ENCODE data around the gene MIOX.

The MIOX gene

DNA sequence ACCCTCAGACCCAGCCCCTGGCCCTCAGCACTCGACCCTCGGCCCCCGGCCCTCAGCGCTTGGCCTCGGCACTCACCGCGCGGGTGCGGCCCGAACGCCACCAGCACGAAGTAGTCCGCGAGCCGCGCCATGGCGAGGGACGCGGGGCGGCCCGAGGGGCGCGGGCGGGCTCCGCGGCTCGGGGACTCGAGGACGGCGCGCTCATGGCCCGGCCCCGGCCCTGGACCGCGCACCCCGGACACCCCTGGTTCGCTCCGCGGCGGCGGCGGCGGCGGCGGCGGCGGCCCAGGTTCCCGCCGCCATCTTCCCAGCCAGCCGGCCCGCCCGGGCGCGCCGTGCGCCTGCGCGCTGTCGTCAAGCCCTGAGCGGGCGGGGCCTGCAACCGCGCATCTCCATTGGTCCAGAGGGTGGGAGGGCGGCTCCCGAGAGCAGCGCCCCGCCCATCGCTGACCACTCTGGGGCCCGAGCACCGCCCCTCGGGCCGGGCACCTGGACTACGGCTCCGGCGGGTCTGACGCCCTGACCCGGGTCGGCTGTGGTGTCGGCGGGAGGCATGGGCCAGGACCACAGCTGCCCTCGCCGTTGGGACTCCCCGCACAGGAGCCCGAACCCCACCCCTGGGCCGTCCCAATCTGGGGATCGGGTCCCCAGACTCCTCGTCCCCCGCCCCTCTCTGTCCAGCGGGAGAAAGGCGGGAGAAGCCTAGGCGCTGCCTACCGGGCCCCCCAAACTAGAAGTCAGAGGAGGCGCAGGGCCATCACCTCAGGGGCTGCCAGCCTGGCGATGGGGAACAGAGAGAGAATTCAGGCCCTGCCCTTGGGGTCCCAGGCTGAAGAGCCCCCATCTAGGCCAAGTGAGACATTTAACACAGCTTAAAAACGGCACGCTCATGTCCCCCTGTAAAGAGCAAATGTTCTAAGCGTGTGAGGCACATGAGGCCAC lies 11.7 kb upstream of the MIOX start, which contains the start of gene SBF1:
SBF1 (minus strand) TSS at position 326 of the 942 bp plus-strand sequence; CDS start at position 131, 195 bp downstream.
- DNase-seq = peak; percentile 96

DNA sequence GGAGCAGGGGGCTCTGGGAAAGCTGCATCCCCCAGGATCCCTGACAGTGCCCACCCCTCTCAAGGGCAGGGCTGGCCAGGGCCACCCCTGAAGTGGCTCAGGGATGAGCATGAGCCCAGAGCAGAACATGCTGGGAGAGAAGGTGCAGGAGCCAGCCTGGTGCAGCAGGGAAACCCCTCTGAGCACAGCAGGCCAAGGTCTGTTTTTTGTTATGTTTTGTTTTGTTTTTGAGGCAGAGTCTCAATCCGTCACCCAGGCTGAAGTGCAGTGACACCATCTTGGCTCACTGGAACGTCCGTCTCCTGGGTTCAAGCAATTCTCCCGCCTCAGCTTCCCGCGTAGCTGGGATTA lies 11.0 kb upstream of the MIOX start:
- no peak for DNase-seq

DNA sequence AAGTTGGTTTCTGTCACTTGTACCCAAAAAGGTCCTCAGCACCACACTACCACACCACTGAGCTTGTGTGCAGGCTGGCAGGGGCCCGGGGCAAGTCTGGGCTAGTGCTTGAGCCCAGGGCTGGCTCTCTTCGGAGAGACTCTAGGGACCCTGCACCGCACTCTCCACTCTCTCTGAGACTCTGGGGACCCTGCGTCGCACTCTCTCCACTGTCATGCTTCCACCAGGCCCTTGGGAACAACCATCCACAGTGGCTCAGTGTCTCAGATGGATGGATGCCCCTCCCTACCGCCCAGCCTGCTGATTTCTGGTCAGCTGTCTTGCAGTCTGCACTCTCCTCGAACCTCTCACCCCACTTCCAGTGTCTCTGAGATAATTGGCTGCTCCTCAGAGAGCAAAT lies 9.8 kb upstream of the MIOX start:
- DNase-seq = peak; percentile 51

DNA sequence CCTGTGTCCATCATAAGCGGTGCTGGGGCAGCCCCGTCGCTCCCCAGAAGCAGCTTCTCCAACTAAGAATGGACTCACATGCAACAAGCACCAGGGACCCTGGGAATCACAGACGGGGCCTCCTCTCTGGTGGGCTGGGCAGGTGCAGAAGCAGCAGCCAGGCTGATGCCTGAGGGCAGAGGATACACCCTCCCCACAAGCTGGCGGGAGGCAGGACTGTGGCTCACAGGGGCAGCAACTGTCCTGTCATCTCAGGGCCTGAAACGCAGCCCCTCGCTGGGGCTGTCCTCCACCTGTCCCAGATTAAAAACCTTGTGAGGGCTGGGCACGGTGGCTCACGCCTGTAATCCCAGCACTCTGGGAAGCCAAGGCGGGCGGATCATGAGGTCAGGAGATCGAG lies 8.7 kb upstream of the MIOX start:
- no peak for DNase-seq

DNA sequence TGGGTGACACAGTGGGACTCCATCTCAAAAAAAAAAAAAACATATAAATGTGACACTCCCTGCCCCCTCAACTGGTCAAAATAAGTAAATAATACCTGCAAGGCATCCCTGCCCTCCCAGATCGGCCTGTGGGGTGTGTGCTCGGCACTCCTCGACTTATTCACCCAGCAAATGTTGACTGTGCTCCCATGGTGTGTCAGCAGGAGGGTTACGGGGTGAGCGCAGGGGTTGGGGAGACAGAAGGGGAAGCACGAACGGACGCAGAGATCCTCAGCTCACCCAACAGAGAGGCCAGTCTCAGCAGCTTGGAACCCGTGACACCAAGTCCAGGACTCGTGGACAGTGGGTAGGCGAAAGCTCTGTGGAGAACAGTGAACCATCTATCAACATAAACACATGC lies 6.9 kb upstream of the MIOX start:
- DNase-seq = no peak

DNA sequence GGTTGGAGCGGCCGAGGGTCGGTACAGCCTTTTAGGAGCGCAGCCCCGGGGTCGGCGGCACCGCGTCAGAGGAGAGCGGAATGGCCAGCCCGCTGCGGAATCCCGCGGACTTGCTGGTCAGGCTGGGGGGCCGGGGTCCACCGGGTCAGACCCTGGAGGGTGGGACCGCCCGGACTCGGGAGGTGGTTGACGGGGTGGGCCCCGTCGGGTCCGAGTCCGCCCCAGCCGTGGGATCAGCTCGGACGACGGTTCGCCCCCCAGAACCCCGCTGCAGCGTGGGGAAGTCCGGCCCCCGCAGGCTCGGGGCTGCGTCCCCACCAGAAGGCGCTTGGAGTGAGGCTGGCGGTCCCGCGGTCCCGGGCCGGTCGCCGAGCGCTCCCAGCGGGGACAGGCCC lies 5.6 kb upstream of the MIOX start:
- DNase-seq = no peak

DNA sequence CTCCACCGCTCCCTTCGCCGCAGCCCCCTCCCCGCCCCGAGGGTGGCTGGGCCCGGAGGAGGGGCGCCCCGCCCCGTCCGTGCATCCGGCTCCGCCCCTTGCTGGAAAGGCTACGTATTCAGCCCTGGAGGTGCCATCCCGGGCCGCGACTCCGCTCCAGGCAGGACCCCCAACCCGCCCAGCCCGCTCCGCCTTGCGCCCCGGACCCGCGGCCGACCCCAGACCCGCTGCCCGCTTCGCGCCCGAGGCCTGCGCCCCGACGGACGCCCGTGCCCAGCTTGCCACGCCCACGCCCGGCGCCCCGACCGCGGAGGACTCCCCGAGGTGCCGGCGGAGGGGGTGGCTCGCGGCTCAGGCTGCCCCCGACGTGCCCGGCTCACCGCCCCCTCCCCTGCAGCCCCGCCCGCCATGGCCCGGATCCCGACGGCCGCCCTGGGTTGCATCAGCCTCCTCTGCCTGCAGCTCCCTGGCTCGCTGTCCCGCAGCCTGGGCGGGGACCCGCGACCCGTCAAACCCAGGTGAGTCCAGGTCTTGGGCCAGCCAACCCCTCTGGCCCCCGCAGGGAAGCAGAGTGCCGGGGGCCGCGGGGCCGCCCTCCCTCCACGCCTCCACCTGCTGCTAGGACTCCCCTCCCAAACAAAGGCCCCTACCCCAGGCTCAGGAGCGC lies 5.1 kb upstream of the MIOX start, which contains the start of gene ADM2:
ADM2 (plus strand) TSS at position 104 of the 667 bp plus-strand sequence; CDS start at position 409, 305 bp downstream.
- peak; percentile 50 for DNase-seq

DNA sequence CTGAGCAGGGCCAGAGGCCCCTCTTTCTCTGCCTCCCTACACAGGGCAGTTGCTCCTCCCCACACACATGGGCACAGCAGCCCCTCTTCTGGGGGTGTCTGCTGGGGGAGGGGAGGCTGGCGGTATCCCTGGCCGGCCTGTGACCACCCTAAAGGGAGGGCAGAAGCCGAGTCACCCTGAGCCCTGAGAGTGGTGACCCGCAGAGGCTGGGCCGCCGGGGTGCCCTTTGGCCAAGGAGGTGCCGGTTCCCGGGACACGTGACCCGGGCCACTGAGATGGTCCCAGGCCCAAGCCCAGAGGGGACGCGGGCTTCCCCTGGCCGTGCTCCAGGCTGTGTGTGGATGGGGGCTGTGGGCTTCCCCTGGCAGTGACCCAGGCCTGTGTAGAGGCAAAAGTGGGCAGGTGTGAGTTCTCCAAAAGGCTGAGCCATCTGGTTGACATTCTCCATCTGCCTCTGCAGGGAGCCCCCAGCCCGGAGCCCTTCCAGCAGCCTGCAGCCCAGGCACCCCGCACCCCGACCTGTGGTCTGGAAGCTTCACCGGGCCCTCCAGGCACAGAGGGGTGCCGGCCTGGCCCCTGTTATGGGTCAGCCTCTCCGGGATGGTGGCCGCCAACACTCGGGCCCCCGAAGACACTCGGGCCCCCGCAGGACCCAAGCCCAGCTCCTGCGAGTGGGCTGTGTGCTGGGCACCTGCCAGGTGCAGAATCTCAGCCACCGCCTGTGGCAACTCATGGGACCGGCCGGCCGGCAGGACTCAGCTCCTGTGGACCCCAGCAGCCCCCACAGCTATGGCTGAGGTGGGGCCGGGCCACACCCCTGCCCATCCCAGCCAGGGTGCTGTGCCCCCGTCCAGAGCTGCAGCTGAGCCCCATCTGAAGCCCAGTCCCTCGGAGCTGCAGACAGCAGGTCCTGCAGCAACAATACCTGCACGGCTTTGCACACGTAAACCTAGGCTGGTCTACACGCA lies 4.3 kb upstream of the MIOX start:
- DNase-seq = no peak

DNA sequence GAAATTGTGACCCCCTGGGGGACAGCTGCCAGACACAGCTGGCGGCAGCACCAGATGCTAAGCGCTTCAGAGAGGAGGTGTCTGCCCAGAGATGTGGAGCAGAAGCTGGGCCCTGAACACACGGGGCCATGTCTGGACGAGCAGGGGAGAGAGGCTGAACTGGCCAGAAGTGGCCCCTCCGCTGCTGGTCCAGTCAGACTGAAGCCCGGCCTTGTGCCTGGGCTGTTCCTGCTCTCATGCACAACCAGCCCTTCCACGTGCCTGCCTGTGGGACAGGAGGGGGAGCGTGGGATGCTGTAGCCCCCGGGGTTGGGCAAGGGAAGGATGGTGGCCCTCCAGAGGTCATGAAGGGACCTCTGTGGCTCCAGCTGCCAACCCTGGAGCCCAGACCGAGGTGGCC lies 3.6 kb upstream of the MIOX start:
- DNase-seq = no peak

DNA sequence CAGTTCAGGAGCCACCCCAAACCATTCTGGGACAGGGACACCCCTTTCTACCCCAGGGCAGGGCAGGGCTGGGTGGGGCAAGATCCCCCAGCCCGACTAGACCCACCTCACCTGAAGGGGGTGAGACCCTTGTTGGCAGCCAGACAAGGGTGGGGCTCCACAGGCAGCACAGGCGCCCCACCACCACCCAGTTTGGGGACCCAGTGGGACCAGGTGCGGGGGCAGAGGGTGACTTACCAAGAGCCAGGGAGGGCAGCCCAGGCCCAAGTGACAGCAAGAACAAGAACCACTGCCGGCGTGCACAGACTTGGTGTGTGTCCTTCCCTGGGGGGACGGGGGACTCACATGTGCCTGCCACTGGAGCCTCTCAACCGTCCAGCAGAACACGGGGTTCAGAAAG lies 3.1 kb upstream of the MIOX start:
- no peak for DNase-seq

DNA sequence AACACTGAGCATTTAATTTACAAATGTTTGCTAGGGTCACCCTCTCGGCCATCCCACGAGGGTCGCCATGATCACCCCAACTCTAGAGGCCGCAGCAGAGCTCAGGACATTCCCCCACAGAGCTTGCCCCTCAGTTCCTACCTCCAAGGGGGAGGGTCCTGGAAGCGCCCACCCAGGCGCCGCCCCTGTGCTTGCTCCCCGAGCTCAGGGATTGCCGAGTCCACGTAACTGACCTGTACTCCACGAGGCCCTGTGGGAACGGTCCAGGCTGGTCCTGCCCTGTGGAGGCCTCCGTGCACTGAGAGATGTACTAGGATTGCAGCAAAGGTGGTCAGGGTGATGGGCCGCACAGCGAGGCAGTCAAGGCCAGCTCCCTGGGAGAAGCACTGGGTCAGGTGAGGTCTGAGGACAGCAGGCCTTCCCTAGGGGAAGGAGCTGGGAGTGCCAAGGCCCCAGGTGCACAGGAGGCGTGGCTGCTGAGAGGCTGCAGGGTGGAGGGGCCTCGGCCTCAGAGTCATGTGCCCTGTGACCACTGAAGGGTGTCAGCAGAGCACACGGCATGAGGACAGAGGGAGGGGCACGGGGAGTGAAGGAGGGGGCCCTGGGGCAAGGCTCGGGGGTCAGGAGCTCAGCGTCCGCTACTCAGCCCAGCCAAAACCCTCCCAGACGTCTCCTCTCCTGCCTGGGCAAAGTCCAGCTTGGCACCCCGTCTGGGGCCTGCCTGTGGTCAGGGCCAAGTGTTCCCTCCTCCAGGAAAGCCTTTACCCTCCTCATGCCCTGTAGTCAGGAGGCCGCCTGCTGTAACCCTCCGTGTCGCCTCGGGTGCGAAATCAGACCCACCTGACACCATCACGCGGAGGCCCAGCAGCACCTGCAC lies 2.4 kb upstream of the MIOX start:
- no peak for DNase-seq

DNA sequence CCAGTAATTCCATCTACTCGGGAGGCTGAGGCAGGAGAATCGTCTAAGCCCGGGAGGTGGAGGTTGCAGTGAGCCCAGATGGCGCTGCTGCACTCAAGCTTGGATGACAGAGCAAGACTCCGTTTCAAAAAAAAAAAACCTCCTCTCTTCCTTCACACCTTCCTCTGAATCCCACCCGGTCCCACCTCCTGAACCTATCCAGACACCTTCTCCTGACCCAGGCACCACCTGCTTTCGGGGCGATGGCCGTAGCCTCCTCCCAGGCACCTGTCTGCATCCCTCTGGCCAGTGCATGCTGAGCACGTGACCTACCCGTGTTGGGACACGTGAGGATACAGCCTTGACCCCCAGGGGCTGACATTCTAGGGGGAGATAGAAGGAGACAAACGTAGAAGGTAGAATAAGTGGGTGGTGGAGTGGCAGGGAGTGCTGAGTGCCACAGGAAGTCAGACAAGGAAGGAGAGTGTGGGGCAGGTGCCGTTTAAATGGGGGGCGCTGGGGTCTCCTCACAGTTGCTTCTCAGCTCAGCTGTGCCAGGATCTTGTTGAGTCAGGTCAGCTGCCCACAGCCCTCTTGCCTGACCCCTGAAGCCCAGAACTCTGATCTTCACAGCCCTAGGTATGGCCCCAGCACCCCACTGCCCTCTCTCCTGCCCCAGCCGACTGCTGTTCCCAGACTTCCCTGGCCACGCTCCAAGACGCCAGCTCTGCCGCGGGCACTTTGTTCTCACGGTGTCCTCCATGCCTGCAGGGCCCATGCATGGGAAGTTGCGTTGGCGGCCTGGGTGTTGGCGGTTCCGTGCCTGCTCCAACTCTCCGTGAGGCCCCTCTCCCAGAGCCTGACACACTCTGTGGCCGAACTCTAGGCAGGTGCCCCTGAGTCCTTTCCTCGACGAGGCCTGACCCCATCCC lies 1.2 kb upstream of the MIOX start:
- DNase-seq = no peak

DNA sequence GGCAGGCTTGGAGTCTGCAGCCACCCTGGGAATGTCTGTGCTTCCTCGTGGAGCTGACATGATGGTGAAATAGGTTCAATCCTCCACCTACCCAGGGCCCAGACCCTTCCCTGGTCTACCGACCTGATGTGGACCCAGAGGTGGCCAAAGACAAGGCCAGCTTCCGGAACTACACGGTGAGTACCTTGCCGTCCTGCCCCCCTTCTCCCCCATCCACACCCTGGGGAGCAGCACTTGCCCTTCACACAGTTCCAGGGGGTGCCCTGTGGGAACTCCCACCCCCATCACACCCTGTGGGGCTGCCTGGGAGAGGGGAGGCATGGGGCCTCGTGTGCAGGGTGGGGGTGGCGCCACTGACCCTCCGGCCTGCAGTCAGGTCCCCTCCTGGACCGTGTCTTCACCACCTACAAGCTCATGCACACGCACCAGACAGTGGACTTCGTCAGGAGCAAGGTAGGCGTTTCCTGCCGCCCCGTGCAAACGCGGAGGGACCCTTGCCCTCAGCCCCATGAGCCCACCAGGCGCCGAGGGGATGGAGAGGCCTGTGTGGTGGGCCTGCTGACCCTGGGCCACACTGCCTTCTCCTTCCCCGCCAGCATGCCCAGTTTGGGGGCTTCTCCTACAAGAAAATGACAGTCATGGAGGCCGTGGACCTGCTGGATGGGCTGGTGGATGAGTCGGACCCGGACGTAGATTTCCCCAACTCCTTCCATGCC lies 789 bp downstream of the MIOX start:
- DNase-seq = no peak

DNA sequence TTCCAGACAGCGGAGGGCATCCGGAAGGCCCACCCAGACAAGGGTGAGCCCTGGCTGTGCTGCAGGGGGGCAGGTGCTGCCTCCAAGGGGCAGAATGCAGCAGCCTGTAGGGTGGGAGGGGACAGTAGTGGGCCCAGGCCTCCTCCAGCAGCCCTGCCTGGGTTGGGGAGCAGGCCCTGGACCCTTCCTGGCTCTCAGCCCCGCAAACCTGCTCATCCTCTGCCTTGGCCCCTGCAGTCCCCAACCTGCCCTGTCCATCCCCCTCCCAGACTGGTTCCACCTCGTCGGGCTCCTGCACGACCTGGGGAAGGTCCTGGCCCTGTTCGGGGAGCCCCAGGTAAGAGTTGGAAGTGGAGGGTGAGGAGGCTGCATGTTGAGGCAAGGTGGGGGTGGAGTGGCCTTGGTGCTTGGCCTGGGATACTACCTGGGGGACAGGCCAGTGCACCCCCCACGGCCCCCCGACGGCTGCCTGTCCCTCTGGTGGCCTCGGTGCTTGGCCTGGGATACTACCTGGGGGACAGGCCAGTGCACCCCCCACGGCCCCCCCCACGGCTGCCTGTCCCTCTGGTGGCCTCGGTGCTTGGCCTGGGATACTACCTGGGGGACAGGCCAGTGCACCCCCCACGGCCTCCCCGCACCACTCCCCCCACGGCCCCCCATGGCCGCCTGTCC lies 1.5 kb downstream of the MIOX start:
- DNase-seq = no peak

DNA sequence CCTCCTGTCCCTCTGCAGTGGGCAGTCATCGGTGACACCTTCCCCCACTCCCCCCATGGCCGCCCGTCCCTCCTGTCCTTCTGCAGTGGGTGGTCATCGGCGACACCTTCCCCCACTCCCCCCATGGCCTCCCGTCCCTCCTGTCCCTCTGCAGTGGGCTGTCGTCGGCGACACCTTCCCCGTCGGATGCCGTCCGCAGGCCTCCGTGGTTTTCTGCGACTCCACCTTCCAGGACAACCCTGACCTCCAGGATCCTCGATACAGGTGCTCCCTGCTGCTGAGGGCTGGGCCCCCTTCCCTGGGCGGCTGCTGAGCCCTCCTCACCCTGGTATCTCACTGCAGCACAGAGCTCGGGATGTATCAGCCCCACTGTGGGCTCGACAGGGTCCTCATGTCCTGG lies 2.2 kb downstream of the MIOX start:
- no peak for DNase-seq

DNA sequence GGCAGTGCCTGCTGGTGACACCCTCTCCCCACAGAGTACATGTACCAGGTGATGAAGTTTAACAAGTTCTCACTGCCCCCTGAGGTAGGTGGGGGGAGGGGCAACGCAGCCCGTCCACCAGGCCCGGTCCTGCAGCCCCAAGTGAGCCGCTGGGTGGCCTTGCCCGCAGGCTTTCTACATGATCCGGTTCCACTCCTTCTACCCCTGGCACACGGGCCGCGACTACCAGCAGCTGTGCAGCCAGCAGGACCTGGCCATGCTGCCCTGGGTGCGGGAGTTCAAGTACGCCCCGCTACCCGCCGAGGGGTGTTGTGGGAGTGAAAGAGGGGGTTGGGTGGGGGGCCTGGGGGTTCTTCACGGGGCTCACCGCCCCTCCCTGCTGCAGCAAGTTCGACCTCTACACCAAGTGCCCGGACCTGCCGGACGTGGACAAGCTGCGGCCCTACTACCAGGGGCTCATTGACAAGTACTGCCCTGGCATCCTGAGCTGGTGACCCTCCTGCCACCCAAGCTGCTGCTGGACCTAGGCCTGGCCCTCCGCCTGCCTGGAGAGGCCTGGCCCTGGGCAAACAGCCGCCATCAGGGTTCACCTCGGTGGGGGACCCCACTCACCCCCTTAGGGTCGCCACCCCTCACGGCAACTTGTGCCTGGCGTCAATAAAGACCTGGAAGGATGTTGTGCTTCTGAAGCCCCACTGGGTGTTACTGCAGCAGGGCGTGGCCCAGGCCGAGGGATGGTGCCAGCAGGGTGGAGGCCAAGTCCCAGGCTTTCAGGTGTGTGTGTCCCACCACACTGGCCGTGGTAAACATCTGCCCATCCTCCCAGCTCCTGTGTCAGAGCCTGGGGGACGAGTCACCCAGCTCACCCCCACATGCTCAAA lies 2.9 kb downstream of the MIOX start:
- DNase-seq = no peak

DNA sequence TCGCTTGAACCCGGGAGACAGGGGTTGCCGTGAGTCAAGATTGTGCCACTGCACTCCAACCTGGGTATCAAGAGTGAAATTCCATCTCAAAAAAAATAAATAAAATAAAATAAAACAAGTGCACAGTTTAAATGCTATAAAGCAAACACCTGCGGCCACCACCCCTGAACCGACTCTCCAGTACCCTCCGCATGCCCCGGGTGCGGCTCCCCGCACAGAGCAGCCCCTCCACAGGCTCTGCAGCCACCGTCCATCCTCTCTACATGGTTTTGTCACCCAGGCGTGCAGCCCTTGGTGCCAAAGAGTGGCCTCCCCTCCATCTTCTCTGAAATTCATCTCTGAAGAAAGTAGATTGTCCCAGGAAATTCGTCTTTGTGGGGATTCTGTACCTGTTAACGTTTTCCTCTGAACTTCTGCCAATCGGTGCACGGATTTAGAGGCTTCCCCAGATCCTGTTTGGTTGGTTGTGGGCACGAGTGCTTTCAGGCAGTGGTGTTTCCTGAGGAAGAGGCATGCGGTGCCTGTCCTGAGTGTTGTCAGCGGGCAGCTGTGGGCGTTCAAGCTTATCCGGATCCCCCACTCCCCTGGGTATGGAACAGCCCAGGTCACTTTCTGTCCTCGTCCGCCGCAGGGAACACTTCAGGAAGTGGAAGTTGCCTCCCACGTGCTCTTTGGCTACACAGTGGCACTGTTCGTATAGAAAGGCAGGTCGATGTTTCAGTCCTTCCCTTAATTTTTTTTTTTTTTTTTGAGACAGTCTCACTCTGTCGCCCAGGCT lies 4.1 kb downstream of the MIOX start:
- no peak for DNase-seq

DNA sequence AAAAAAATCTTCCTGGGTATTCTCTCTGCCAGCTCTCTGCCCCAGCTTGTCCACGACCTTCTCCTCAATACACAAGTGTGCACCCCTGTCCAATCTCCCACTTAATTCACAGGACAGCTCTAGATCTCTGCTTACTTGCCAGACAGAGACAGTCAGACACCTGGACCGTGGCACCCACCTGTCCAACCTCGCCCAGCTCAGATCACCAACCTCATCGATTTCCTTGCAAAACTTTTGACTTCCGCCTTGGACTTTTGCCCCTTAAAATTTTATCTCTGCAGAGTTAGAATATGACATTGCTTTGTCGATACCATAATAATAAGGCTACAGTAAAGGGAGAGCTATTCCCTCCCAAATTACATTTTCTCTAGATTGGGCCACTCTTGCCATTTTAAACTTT lies 10.4 kb downstream of the MIOX start:
- DNase-seq = no peak

Measured in eye (tissue), 1 donor.